ENCODE measurements around the gene PIEZO2.
"Not testable (repeated sequence)": the region's sequence is repeated elsewhere in the genome, so short reads cannot be mapped to it uniquely, and the experiment has no call there.

The PIEZO2 gene

GRCh38 chr18:10953672-10954071 is 195.7 kb downstream of the PIEZO2 start:
- DNase-seq: no peak

GRCh38 chr18:10951631-10952544 is 197.5 kb downstream of the PIEZO2 start:
- no peak for DNase-seq

- no peak for DNase-seq
These were observed 198.3 kb downstream of the PIEZO2 start for GRCh38 chr18:10950876-10951630.

GRCh38 chr18:10950080-10950875 is 199.1 kb downstream of the PIEZO2 start:
- DNase-seq: no peak

GRCh38 chr18:10949655-10950054 is 199.7 kb downstream of the PIEZO2 start:
- DNase-seq: no peak

GRCh38 chr18:10948421-10948820 is 200.9 kb downstream of the PIEZO2 start:
- no peak for DNase-seq

- no peak for DNase-seq
These were observed 203.3 kb downstream of the PIEZO2 start for GRCh38 chr18:10946058-10946457.

- no peak for DNase-seq
These were observed 206.4 kb downstream of the PIEZO2 start for GRCh38 chr18:10942998-10943397.

- no peak for DNase-seq
These were observed 209.5 kb downstream of the PIEZO2 start for GRCh38 chr18:10939822-10940221.

GRCh38 chr18:10937743-10938640 is 211.4 kb downstream of the PIEZO2 start:
- DNase-seq: no peak

GRCh38 chr18:10936176-10937053 is 213.0 kb downstream of the PIEZO2 start:
- peak; percentile 4 for DNase-seq

GRCh38 chr18:10935588-10935987 is 213.8 kb downstream of the PIEZO2 start:
- no peak for DNase-seq

- DNase-seq: not testable (repeated sequence)
These were observed 215.7 kb downstream of the PIEZO2 start for GRCh38 chr18:10933648-10934047.

- DNase-seq: no peak
These were observed 219.3 kb downstream of the PIEZO2 start for GRCh38 chr18:10930076-10930475.

- DNase-seq: no peak
These were observed 220.5 kb downstream of the PIEZO2 start for GRCh38 chr18:10928772-10929373.

- DNase-seq: no peak
These were observed 221.2 kb downstream of the PIEZO2 start for GRCh38 chr18:10928011-10928771.

- peak; percentile 31 for DNase-seq
These were observed 221.9 kb downstream of the PIEZO2 start for GRCh38 chr18:10927286-10927992.

GRCh38 chr18:10926621-10927161 is 222.7 kb downstream of the PIEZO2 start:
- DNase-seq: no peak

GRCh38 chr18:10924290-10924689 is 225.1 kb downstream of the PIEZO2 start:
- DNase-seq: no peak

Measured in amniotic stem cell (primary cell).